ENCODE measurements around the gene CHD8.
"Not testable (repeated sequence)": the region's sequence is repeated elsewhere in the genome, so short reads cannot be mapped to it uniquely, and the experiment has no call there.

CHD8 gene, protein sequence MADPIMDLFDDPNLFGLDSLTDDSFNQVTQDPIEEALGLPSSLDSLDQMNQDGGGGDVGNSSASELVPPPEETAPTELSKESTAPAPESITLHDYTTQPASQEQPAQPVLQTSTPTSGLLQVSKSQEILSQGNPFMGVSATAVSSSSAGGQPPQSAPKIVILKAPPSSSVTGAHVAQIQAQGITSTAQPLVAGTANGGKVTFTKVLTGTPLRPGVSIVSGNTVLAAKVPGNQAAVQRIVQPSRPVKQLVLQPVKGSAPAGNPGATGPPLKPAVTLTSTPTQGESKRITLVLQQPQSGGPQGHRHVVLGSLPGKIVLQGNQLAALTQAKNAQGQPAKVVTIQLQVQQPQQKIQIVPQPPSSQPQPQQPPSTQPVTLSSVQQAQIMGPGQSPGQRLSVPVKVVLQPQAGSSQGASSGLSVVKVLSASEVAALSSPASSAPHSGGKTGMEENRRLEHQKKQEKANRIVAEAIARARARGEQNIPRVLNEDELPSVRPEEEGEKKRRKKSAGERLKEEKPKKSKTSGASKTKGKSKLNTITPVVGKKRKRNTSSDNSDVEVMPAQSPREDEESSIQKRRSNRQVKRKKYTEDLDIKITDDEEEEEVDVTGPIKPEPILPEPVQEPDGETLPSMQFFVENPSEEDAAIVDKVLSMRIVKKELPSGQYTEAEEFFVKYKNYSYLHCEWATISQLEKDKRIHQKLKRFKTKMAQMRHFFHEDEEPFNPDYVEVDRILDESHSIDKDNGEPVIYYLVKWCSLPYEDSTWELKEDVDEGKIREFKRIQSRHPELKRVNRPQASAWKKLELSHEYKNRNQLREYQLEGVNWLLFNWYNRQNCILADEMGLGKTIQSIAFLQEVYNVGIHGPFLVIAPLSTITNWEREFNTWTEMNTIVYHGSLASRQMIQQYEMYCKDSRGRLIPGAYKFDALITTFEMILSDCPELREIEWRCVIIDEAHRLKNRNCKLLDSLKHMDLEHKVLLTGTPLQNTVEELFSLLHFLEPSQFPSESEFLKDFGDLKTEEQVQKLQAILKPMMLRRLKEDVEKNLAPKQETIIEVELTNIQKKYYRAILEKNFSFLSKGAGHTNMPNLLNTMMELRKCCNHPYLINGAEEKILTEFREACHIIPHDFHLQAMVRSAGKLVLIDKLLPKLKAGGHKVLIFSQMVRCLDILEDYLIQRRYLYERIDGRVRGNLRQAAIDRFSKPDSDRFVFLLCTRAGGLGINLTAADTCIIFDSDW (N-terminal part only)

DNA sequence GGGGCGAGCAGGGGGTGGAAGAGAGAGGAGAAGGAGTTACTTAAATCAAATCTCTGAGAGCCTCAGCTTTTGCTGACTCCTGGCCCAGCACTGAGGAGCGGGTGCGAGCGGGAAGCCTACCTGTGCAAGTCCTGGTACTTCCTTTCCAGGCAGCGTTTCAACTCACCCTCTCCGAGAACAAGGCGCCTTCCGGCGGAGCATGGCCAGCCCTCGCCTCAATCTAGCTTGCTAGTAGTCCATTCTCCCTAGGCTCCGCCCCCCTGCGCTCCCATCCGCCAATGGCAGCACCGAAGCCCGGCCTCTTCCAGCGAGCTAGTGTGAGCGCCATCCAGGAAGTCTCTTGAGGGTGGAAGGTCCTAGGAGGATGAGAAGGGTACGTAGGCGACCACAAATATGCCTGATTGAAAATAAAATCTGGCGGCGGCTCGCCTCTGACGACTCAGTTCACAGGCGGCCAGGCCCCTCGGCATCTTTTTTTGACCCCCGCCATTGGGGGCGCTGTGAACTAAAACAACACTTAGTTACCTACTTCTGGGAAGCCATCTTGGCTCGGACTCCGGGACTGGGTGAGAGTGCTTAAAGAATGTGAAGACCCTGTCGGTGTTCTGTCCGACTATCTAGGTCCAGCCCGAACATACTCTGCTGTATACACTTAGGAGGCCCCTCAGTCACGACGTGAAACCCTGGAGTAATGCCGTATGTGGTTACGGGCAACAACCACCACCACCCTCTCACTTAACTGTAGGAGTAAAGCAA, at the start of gene CHD8:
CHD8 (minus strand) TSS at position 212 of the 756 bp plus-strand sequence. CDS start 24,480 bp downstream, outside the sequence.
- in situ Hi-C loops (cut with MboI; ENCODE audit: low sequenced_read_pairs) = no loop called here

DNA sequence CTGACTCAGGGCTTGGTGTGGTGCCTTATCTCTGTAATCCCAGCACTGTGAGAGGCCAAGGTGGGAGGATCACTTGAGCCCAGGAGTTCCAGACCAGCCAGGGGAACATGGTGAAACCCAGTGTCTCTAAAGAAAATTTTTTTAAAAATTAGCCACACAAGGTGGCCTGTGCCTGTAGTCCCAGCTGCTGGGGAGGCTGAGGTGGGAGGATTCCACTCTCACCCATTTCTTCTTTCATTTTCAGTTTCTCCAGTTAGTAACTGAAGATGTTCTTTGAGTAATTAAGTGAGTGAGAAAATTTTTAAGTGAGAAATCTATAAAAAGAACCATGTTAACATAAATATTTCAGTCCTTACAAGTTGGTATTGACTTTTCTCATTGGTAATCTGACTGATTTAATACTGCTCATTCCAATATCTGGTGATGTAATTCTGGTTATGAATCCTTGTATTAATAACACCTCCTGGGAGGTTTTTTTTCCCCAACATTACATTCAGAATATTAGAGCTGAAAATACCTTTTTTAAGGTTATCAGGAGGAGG, 49.2 kb upstream of the CHD8 start:
- in situ Hi-C loops (cut with MboI; ENCODE audit: low sequenced_read_pairs) = no loop called here

DNA sequence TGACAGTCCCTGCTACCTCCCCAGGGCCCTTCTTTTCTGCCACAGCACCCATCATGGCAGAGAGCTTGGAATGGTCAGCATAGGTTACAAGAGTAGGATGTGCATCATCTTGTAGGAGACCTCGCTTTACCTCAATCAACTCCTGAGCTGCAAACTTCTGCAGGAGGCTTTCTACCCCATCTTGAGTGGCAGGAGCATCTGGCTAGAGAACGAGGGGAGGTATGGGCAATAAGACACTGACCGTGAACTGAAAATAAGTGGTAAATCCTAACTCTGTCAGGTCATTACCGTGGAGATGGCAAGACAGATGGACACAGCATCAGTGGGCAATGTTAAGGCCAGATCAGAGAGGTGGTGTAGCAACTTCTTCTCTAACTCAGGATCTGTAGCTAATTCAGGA, 47.5 kb upstream of the CHD8 start:
- in situ Hi-C loops (cut with MboI; ENCODE audit: low sequenced_read_pairs) = no loop called here

DNA sequence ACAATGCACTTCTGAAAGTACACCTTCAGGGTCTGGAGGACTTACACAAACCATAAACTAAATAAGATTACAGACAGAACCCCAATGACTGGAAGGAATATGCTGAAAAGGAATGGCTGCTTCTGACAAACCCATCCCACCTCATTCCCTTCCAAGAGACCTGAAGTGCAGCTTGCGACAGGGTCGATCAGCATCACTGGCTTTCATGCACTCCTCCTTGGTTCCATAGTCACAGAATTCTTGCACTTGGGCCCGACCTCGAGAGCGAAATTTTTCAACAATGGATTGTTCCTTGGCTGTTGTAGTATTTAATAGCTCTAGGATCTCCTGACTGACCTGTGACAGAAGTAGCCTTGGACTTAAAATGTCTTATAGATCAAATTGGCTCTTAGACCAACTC, 45.6 kb upstream of the CHD8 start:
- in situ Hi-C loops (cut with MboI; ENCODE audit: low sequenced_read_pairs) = no loop called here

DNA sequence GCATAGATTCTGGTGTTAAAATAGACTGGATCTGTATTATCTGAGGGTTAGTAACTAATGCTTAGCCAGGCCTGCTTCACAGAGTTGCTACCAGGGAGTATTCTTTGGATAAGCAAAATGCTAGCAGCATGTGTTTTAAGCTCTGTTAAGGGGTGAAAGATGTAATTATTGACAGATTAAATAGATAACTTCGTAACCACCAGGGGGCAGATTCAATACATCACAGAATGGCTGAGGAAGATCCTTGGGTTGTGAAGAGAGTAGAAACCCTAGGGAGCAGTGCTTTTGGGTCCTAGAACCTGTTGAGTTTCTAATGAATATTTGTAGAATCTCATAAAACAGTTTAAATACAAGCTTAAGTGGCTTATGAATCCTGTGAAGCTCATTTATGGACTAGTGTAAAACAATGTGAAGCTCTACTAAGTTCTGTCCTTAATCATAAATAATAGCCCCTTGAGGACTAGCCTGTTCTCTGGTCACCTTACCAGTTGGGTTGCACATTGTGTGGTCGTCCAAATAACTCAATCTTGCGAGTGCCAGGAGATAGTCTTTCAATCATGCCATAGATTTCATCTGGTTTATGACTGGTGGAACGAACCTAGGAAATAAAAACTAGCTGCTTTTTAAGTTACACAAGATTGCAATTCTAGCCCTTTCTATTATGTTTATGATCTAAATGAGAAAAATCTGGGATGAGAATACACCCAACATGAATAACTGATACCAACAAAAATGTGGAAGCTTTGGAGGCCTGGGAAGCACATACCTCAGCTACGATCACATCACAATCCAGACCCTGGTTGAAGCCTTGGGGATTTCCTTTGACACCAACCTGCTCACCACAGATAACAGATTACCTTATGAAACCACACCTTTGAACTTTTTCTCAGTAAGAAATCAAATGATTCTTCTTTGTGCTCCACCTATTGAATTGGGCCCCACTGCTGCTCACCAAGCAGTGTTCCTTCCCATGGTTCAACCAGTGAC, 42.9 kb upstream of the CHD8 start:
- in situ Hi-C loops (cut with MboI; ENCODE audit: low sequenced_read_pairs) = no loop called here

DNA sequence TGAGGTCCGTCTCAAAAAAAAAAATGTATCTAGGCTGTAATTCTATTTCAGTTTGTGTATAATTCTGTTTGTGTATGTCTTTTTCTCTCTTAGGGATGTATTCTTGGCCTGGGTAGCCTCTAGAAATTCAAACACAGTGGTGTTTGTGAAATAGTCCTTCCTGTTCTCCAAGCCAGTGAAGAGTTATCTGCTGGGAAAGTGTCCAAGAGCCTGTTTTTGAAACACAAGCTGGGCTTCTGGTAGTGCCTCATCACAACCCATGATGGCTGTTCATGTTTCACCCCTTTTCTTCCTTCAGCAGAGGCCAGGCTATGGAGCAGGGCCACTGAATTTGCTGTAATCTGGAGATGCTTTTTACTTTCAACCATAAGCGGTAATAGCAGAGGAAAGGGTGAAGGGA, 40.5 kb upstream of the CHD8 start:
- in situ Hi-C loops (cut with MboI; ENCODE audit: low sequenced_read_pairs) = no loop called here

- in situ Hi-C loops (cut with MboI; ENCODE audit: low sequenced_read_pairs) = no loop called here
These were observed 39.2 kb upstream of the CHD8 start for GRCh38 chr14:21494902-21495762.

- in situ Hi-C loops (cut with MboI; ENCODE audit: low sequenced_read_pairs) = no loop called here
These were observed 30.7 kb upstream of the CHD8 start for GRCh38 chr14:21486640-21487087.

- in situ Hi-C loops (cut with MboI; ENCODE audit: low sequenced_read_pairs) = no loop called here
These were observed 21.2 kb upstream of the CHD8 start, which contains the start of the genes RAB2B and TOX4 for GRCh38 chr14:21476925-21477681. Gene RAB2B (minus strand): TSS chr14:21476959. CDS start chr14:21476872, 87 bp downstream. Gene TOX4 (plus strand): TSS chr14:21477195. CDS start chr14:21477279, 84 bp downstream.

- in situ Hi-C loops (cut with MboI; ENCODE audit: low sequenced_read_pairs) = no loop called here
These were observed 20.6 kb upstream of the CHD8 start for GRCh38 chr14:21476523-21476924.

GRCh38 chr14:21475767-21476522, 20.0 kb upstream of the CHD8 start:
- in situ Hi-C loops (cut with MboI; ENCODE audit: low sequenced_read_pairs) = no loop called here

- in situ Hi-C loops (cut with MboI; ENCODE audit: low sequenced_read_pairs) = no loop called here
These were observed 11.7 kb upstream of the CHD8 start for GRCh38 chr14:21467616-21468015.

DNA sequence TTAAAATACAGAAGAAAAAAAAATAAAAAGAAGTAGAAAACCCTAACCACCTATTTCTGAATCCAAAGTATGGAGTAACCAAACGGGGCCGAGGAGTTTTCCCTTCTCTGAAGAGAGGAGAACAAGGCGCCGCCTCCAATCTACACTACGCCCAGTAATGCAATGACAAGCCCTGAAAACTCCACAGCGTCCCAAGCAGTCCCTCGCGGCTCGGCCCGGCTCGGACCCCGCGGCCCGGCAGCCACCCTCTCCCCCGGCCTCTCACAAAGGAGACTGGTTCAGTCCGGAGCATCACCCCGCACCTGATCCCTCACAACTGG, 371 bp downstream of the CHD8 start:
- in situ Hi-C loops (cut with MboI; ENCODE audit: low sequenced_read_pairs) = no loop called here

GRCh38 chr14:21454843-21455544, 929 bp downstream of the CHD8 start:
- in situ Hi-C loops (cut with MboI; ENCODE audit: low sequenced_read_pairs) = no loop called here

GRCh38 chr14:21449899-21450216, 6.1 kb downstream of the CHD8 start:
- in situ Hi-C loops (cut with MboI; ENCODE audit: low sequenced_read_pairs) = no loop called here

DNA sequence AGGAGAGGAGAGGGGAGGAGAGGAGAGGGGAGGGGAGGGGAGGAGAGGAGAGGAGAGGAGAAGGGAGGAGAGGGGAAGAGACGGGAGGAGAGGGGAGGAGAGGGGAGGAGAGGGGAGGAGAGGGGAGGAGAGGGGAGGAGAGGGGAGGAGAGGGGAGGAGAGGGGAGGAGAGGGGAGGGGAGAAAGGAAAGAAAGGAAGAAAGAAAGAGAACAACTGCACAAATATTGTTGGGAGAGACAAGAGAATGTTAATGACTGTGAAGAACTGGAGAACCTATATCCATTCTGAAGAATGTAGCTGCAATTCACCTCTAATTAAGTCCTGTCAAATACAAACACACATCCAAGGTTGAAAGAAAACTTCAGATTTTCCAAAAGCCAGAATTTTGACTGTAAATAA, 13.3 kb downstream of the CHD8 start:
- in situ Hi-C loops (cut with MboI; ENCODE audit: low sequenced_read_pairs) = not testable (repeated sequence)

All from HL-60/S4 (cell line).